GM19035 (cell line): ENCODE results near the gene HEXD.
"Not testable (repeated sequence)": the region's sequence is repeated elsewhere in the genome, so short reads cannot be mapped to it uniquely, and the experiment has no call there.

Experiments used
- ATAC-seq: cut with Tn5 transposase; IDR thresholded peaks from one replicate; pipeline ENCODE4 v1.9.1; 2021; ENCODE audit not compliant: unreplicated experiment

The HEXD gene

DNA sequence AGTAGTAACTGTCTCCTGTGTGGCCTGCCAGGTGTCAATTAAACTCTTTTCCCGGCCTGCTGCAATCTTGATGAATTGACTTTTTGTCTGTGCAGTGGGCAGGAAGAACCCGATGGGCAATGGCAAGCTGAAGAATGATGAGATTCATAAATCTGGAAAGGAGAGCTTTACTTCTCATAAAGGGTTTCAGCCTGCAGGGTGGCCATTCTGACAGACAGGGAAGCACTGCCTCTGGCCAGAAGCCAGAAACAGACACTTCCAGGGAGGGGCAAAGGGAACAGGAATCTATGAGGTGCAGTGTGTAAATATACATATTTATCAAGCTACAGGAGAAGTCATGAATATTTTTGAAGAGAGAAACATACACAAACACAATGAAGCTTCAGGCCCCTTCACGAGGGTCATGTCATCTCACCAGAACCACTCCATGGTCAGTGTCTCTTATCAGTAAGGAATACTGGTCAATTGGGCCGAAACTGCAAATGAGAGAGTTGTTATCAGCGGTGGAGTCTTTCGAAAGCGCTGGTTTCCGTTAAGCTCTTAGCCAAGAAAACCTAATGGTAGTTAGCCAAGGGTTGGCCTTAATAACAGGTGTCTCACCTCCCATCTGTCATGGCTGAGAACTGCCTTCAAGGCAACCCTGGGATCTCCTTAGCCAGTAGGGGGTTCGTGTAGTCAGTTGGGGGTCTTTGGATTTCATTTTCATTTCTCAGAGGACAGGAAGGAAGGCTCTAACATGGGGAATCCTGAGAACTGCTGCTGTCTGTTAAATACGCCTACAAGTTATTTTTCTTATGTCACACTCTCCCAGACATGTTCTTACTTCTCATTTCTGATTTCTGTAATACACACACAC, 39.2 kb downstream of the HEXD start:
- ATAC-seq: no peak

DNA sequence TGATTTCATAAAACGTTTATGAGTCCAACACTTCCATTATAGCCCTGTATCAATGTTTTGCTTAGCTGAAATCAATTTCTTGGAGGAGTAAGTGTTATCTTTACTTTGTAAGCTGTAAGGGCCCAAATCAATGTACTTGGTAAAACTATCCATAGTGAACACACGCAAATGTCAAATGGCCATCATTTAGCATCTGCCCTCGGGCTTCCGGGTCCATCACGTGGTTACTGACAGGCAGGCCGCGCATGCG, 39.7 kb downstream of the HEXD start:
- ATAC-seq: no peak

DNA sequence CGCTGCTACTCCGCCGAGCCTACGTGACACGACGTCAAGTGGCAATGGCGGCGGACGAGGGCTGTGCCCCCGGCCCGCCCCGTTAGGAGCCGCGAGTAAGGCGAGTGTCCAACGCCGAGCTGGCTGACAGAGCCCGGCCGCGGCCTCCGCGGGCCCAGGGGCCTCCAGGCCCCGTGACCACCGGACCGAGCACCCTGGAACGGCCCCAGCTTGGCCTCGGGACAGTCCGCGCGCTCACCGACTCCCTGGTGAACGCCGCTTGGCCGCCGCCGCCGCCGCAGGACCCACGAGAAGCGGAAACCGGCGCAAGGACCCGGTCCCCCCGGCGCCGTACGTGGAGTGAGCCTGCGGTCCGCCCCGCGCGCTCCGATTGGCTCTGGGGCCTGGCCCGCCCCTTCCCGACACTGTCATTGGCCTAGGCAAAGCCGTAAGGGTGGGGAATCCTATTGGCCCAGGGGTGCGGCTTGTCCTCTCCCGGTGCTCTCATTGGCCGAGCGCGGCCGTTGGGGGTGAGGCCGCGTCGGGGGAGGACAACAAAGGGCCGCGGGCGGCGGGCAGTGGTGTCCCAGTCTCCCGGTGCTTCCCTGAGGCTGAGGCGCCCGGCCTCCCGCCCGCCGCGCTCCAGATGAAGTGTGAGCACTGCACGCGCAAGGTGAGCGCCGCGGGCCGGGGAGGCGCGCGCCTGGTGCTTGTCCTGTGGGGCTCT, 40.2 kb downstream of the HEXD start, which contains the start of gene NARF:
Gene NARF (plus strand): TSS at position 563 of the 706 bp plus-strand sequence. CDS start 63 bp downstream, at position 626.
- peak; percentile 93 for ATAC-seq

DNA sequence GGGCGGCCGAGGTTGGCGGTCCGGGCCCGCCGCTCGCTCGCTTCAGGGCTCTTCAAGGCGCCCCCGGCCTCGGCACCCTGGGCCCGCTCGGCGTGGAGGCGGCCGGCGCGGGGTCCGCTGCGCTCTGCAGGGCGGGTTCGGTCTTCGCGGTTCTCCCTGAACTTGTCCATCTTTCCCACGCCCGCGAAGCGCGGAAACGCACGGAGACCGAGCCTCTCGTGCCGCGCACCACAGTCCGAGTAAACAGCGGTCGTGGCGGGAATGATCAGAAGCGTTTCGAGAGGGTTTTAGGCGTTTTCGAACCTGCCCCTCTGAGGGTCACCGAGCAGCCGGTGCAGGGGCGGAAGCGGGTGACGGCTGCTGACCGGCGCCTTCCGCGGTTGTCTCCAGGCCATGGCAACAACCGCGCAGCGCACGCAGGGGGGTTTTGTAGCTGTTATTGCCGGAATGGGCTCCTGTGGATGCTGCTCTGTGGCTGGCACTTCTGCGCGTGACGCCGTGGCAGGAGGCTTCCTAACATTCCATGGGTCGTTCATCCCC, 40.8 kb downstream of the HEXD start:
- no peak for ATAC-seq

DNA sequence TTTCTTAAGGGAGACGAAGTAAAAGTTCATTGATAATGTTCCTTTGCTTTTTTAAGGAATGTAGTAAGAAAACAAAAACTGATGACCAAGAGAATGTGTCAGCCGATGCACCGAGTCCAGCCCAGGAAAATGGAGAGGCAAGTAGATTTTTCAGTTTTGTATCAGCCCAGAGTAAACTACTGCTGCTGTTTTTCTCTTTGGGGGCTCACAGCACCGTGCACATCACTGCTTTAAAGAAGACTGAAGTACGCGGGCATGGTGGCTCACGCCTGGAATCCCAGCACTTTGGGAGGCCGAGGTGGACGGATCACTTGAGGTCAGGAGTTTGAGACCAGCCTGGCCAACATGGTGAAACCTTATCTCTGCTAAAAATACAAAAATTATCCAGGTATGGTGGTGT, 41.8 kb downstream of the HEXD start:
- not testable (repeated sequence) for ATAC-seq

DNA sequence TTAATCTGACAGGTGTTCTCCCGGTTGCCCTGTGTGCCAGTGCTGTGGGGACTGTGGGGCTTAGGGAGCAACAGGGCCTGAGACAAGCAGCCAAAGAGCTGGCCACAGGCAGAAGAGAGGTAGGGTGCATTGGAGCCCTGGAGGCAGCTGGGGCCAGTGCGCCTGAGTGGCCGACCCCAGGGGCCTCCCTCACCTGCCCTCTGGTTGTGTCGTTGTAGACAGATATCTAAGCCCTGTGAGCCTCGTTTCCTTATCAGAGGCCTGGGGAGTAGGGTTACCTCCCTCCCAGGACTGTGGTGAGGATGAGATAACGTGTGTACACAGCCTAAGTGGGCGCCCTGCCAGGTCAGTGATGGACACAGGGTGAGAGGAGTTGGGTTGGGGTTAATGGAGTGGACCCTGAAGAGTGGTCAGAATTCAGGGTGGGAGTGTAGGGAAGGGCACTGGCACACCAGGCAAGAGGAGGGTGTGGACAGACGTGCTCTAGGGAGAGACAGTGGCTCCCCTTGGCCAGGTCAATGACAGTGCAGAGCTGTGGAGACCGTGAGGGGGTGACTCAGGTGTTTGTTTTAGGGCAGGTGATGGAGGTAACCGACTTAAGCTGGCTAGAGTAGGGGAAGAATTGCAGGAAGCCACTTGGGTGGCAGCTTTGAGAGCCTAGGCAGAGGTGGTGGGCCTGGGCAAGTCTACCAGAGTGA, 43.8 kb downstream of the HEXD start:
- ATAC-seq: no peak

DNA sequence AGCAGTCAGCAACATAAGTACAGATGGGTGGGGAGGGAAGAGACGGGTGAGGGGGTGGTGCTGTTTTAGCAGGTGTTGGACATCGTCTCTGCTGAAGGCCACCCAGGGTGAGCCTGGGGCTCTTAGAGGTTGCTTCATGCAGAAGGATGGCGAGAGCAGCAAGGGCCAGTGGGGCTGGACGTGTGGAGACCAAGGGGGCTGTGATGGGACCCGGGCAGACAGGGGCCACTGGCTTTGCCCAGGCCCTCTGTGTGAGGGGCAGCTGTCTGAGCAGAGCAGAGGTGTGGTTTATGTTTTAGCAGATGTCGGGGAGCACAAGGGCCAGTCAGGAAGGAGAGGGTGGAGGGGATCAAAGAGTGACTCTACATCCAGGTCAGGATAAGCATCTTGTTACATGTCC, 45.2 kb downstream of the HEXD start:
- ATAC-seq: no peak

DNA sequence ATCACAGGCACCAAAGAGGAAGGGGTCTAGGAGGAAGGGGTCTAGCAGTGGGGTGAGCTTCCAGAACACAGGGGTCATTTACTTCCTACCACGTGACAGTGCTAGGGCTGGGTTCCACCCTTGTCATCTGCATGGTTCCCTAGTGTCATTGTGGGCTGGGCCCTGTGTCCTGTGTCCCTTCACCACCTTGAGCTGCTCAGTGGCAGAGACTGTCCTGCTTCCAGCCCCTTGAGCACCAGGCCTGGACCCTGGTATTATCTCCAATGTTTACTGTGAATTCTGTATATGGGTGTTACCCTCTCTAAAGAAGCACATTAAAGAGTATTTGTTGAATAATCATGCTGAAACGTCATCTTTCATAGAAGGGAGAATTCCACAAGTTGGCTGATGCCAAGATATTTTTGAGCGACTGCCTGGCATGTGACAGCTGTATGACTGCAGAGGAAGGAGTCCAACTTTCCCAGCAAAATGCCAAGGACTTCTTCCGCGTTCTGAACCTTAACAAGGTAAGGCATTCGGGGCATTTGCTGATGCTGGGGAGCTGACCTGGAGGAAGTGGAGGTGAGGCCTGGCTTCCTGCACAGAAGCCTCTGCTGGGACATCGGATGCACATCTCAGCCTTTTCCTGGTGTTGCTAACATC, 45.9 kb downstream of the HEXD start:
- ATAC-seq: no peak

DNA sequence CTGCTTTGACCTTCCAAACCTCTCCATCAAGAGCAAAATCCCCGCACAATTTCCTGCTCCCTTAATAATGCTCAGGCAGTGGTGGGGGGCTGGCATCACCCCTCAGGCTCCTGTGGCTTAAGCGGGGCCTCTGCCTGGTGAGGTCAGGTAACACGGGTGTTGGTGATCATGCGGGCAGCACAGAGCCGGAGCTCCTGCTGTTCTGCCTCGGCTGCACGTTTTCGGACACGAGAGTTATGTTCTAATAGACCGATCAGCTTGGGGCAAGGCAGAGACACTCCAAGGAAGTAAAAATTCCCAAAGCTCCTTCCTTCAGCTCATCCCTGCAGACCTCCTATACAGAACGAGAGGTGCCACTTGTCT, 46.4 kb downstream of the HEXD start:
- no peak for ATAC-seq

DNA sequence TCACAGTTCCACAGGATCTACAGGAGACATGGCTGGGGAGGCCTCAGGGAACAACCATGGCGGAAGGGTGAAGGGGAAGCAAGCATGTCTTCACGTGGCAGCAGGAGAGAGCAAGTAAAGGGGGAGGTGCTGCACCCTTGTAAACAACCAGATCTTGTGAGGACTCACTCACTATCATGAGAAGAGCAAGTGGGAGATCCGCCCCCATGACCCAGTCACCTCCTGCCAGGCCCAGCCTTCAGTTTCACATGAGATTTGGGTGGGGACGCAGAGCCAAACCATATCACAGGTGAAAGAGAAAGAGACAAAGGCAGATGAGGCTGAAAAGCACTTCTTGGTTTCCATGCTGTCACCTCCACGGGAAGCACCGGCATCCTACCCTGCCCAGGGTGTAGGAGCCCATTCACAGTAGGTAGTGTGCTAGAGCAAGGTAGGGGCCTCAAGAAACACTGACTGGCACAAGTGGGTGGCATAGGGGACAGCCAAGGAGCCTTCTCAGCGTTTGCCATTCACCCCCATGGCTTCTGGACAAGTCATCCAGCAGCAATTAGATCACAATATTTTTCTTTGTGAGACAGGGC, 47.0 kb downstream of the HEXD start:
- no peak for ATAC-seq

DNA sequence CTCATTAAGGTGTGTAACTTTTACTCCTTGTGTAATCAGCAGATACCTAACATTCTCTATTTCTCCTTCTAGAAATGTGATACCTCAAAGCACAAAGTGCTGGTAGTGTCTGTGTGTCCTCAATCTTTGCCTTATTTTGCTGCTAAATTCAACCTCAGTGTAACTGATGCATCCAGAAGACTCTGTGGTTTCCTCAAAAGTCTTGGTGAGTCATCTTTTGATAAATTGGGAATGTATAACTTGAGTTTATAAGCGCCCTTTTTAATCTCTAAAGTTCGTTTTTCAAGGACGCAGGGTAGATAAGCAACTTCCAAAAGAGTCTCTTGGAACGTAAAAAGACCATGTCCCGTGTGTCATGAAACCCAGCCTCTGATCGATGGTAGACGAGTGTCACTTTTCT, 50.5 kb downstream of the HEXD start:
- no peak for ATAC-seq

DNA sequence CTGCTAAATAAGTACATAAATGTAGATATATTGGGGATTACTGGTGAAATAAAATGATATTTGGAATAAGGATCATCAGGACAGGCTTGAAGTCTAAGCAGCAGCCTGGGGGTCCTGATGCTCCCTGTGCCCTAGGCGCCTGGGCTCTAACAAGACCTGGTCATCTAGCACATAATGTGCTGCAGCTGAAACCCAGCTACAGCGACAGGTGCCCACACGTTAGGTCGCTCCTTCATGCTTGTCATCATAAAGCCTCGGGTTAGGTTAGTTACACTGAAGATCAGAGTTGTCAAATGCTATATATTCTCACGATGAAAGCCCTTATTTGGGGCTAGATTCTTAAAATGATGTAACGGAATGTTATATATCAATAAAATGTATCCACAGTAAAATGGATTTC, 51.9 kb downstream of the HEXD start:
- ATAC-seq: no peak

DNA sequence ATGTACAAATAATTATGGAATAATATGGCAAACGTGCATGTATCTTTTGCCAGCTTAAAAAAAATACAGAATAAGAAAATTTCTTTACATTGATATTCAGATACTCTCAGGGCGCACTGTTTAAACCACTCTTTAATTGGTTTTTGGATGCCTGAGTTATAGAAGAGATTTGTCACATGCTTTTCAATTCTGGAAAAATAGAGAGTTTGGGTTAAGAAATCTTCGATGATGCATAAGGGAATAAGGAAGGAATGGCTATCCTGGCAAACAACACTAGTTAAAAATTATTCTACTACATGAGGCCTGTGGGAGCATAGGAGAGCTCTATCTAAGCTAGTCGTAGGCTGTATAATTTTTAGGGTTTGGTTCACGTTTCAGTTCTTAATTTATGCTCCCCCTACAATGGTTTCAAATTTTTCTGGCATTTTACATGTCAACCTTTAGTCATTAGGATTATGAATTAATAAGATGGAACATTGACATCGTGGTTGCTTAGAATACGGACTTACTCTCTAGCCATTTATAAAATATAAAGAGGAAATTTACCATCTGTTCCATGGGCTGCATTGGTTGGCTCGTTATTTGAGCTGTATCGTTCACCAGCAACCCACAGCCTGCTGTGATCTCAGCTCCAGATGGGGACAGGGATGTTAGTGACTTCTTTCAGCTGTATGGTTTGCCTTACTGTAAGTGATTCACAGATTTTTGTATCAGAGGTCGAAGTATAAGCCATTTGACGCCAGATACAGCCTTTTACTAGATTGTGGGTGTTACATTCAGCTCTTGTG, 56.3 kb downstream of the HEXD start:
- ATAC-seq: no peak

DNA sequence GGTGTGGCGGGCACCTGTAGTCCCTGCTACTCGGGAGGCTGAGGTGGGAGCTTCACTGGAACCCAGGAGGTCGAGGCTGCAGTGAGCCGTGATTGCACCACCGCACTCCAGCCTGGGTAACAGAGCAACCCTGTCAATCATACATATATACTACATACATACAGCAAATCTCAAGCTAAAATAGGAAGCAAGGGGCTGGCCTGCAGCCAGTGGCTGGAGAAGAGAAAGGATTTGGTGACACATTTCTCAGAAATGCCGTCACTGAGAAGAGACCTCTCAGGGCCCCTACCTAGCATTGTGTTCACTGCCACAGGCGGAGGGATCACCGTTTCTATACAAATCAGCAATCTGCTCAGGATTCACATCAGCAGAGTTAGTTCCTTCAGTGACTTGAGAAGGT, 57.3 kb downstream of the HEXD start:
- ATAC-seq: no peak

DNA sequence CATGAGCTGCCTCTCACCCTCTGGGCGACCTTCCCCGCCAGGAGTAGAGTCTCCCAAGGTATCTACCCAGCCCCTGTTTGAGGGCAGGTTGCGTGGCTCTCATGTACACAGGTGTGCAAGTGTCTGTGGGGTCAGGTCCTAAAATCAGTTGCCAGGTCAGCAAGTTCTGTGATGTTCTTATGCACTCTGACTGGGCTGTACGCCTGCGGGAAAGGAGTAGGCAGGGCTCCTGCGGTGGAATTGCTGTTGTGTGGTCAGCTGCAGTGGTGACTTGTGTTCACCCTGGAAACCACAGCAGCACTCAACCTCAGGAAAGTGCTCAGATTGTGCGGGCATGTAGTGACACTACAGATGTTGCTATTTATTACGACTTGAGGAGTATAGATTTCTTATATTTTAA, 59.8 kb downstream of the HEXD start:
- no peak for ATAC-seq

DNA sequence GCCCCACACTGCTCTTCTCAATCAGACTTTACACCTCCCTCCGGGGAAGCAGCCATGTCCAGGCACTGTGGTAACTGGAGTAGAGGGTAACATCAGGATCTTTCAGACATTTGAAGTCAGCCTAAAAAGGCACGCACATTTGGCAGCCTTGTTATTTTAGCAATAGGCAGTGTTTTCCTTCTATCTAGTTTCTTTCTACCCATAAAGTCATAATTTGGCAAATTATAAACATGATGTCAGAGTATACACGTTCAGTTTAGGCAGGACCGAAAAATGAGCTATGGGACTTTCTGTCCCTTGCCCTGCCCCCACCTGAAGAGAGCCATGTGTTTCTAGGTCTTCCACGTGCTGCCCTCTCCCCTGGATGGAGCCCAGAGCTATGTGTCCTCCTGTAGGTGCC, 61.5 kb downstream of the HEXD start:
- ATAC-seq: no peak

DNA sequence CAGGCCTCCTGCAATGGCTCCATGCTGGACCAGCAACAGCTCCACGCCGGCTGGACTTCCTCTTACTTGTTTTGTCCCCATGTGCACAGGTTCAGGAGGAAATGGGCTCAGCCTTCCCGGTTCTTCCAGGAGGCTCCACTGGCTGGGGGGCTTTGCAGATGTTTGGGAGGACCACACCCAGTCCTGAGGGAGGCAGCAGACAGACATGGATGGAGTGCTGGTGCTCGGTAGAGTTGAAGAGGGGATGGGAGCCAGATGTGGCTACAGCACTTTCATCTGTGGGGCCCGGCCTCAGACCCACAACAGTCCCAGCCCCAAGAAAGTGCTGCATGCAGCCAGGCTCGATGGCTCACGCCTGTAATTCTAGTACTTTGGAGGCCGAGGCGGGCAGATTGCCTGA, 62.2 kb downstream of the HEXD start:
- ATAC-seq: no peak

DNA sequence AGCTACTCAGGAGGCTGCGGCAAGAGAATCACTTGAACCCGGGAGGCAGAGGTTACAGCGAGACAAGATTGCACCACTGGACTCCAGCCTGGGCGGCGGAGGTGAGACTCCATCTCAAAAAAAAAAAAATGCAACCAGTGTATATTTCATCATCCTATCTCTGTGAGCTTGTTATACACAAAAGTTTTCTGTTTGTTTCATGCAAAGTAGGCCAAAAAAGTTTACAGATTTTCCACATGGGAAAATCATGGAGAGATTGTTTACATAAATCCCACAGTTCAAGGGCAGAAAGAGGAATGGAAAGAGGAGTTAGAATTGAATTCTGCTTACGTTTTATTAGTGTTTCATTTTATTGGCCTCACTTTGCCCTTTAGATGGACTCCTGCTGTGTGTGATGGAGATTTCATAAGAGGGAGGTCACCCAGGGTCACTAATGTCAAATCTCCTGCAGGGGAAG, 65.1 kb downstream of the HEXD start:
- no peak for ATAC-seq

DNA sequence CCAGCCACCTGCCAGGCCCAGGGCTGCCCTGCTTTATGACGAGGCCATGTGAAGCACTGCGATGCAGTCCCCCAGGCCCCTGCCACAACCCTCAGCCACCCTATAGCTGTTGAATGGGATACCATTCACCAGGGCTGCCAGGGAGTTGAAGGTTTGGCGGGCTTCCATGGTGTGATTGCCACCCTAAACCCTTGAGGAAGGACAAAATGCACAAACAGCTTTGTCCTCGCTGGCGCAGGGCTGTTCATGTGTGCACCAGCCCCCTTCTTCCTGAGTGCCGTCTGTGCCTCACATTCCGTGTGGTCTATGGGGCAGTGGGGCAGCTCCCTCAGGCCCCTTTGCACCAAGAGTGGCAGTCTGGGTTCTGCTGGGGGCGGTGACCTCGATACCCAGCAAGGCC, 65.7 kb downstream of the HEXD start:
- ATAC-seq: no peak
